HCEC 1CT (cell line): ENCODE data around the gene ABCB8.

Experiments
- DNase-seq: peaks from one replicate; pipeline ENCODE4 v3.0.0-alpha.2; 2017

The ABCB8 gene

GRCh38 chr7:151076863-151077704 is 48.8 kb downstream of the ABCB8 start:
- DNase-seq: no peak

- no peak for DNase-seq
Measured at GRCh38 chr7:151077705-151078232, 49.5 kb downstream of the ABCB8 start.

DNA sequence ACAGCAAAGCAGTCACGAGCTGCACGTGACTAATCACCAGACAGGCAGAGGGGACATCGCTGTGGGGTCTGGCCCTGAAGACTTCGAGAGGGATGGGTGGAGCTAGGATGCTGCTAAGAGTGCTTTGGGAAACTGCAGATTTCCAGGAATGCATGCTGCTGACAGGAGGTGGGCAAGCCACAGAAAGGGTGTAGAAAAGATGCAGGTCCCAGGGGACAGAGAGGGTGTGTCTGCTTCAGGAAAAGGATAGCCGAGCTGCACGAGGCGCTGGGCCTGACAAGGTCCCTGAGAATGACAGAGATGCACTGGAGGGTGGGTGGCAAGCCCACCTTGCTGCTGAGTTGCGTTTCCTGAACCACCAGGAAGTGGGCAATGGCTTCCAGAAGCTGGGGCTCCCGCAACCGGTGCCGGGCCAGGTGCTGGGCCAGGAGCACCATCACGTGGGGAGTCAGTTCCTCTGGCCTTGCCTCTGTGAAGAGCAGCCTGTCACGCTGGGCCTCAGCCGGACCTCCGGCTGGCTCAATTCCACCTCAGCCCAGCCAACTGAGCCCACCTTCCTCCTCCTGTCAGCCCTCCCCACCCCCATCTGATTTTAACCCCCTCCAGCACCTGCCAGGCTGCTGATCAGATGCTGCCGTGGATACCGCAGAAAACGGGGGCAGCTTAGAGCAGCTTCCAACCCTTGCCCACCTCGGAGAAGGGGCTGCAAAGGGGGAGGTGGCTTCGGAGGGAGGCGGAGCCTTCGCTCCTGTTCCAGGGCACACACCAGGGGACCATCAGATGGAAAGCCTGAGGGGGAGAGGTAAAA is 50.2 kb downstream of the ABCB8 start:
- DNase-seq: no peak

GRCh38 chr7:151079199-151079910 is 51.1 kb downstream of the ABCB8 start:
- DNase-seq: no peak

DNA sequence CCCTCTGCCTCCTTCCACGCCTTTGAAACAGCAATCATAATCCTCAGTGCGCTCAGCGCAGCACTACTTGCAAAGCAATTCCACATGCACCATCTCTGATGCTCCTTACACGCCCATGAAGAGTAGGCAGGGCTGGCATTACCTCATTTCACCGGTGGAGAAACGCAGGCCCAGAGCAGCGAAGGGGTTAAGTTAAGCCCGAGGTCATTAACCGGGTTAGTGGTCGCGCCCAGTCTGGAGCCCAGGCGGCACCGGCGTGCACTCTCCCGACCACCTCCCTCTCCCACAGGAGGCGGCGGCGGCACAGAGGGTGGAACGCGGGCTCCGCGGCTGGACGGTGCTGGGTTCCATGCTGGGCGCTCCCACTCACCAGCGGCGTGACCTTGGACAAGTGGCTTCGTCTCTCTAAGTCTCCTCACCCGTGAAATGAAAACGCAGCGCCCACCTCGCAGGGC is 51.8 kb downstream of the ABCB8 start:
- no peak for DNase-seq

GRCh38 chr7:151080522-151081169 is 52.4 kb downstream of the ABCB8 start, which contains the start of gene FASTK:
Gene FASTK (minus strand): TSS chr7:151080809. CDS start chr7:151080766, 43 bp downstream.
- peak; percentile 93 for DNase-seq

- DNase-seq: peak; percentile 30
Measured at GRCh38 chr7:151081170-151082101, 53.2 kb downstream of the ABCB8 start.

DNA sequence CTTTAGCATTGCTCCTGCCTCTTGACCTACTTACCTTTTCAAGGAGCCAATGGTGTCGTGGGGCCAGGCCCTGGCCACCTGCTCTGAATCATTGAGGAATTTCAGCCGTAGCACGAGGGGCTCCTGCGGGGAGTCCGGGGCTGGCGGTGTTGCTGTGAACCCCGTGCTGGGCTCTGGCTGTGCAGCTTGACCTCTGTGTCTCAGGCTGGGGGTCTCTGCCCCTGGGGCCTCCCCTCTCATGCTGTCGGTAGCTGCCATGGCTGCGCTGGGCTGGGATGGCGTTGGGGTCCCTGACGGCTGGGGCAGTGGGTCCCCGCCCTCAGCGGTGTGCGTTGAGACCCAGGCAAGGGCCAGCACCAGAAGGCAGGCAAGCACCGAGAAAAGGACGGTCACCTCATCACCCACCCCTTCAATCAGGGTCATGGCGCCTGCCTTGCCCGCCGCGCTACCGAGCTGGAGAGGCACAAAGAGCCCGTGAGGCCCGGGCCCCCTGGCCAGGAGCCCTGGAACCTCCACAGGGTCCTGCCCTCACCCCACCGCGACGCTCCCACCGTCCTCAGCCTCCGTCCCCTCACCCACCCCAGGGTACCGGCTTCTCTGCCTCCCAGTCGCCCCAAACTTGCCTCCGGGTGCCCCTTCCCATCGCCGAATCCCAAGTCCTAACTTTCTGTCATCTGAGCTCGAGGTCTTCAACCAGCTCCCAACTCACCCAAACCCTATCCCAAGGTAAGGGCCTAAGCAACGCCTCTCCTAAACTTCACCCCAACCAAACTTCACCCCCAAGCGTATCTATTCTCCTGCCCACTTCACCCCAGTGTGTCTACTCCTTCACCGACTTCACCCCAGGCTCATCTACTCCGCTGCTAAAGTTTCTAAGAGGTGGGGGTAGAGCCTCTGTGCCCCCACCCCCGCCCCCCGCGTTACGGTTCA is 54.2 kb downstream of the ABCB8 start:
- DNase-seq: peak; percentile 4

DNA sequence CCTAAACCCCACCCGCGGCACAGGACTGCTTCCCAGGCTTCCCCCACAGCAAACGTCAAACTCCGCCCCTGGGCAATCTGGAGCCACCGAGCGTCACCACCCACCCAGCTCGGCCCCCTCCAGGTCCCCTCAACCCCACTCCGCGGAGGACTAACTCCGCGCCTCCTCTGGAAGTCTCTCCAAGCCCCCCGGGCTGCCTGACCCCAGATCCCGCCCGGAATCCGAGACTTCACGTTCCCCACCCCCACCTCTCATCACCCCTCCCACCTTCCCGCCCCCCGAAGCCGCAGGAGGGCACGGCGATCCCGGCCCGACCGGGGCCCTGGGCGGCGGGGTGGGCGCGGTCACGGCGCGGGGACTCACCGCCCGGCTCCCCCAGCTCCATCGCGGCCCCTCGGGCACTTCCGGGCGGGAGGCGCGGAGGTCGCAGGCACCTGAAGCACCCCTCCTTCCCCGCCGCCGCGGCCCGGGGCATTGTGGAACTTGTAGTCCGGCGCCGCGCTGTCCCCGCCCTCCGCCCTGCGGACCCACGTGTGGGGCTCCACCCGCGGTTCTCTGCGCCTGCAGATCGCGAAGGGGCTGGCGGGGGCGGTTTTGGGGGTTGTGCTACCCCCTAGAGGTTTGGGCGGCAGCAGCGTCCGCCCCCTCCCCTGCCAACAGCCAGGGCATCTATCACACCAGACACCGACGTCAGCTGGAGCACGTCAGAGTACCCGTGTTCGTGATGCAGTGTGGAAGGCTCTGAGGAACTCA is 55.0 kb downstream of the ABCB8 start, which contains the start of gene TMUB1:
Gene TMUB1 (minus strand): TSS at position 423 of the 753 bp plus-strand sequence. CDS start 930 bp downstream, outside the sequence.
- DNase-seq: peak; percentile 50

- DNase-seq: no peak
Measured at GRCh38 chr7:151083824-151084160, 55.5 kb downstream of the ABCB8 start.

GRCh38 chr7:151085329-151085690 is 57.1 kb downstream of the ABCB8 start:
- DNase-seq: no peak

- peak; percentile 72 for DNase-seq
Measured at GRCh38 chr7:151085691-151086620, 57.7 kb downstream of the ABCB8 start, which contains the start of gene AGAP3. Gene AGAP3 (plus strand): TSS chr7:151086475. CDS start chr7:151086742, 267 bp downstream.

- peak; percentile 44 for DNase-seq
Measured at GRCh38 chr7:151086802-151087244, 58.6 kb downstream of the ABCB8 start.

GRCh38 chr7:151087245-151088018 is 59.2 kb downstream of the ABCB8 start:
- DNase-seq: peak; percentile 65

- no peak for DNase-seq
Measured at GRCh38 chr7:151088019-151088855, 60.0 kb downstream of the ABCB8 start.
